Fibroblast of skin of right biceps (primary cell): ENCODE results near the gene ERMAP.
"Not testable (repeated sequence)": the region's sequence is repeated elsewhere in the genome, so short reads cannot be mapped to it uniquely, and the experiment has no call there.

ENCODE experiments used
- DNase-seq: peaks from one replicate; pipeline ENCODE4 v3.0.0-alpha.2; 2013

ERMAP gene

GRCh38 chr1:42846257-42847110 is 29.6 kb downstream of the ERMAP start, which contains the start of gene ZNF691:
TSS of gene ZNF691 (plus strand) at chr1:42846613. CDS start at chr1:42849659, 3,046 bp downstream.
- peak; percentile 97 for DNase-seq

DNA sequence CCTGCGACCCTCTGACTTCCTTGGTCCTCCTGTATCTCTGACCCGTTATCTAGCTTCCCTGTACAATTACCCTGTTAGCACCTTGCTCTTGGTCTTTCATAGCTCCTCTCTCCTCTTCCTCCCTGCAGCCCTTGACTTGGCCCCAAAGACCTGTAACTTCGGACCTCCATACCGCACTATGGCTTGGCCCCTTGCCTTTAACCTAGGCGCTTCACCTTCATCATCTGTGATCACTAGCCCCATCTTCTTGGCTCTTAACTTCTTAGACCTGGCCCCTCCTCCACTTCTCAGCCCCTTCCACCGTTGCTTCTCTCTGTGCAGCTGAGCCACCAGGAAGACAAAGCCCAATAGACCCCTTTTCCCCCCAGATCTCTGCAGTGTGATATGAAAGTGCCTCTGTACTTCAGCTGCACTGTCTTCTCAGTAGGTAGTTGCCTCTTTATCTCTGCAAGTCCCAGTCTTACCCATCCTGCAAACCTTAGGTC is 30.2 kb downstream of the ERMAP start:
- DNase-seq: no peak

- no peak for DNase-seq
Measured at GRCh38 chr1:42847721-42848460, 31.0 kb downstream of the ERMAP start.

DNA sequence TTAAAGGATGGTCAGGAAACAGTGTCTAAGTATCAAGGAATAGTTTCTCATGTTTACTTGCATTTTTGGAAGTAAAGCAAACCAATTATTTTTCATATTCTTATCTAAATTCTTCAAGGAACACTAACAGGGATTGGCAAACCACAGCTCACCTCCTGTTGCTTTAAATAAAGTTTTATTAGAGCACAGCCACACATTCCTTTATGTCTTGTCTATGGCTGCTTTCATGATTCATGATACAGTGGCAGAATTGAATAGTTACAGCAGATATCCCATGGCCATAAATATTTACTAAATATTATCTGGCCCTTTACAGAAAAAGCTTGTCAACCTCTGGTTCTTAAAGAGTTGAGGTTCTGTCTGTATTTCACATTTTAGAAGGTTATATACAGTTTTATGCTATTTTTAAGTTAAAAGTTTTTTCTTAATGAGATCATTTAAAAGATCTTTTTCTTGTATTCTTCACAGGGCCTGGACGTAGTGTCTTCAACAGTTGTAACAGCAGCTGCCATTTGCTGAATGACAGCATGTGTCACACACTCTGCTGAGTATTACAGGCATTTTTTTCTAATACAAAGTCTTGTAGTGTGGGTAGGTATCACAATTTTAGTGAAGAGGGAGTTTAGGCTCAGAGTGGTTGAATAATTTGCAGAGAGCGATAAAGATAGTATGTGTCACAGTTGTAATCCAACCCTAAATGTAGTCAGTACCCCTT is 32.1 kb downstream of the ERMAP start:
- peak; percentile 4 for DNase-seq

DNA sequence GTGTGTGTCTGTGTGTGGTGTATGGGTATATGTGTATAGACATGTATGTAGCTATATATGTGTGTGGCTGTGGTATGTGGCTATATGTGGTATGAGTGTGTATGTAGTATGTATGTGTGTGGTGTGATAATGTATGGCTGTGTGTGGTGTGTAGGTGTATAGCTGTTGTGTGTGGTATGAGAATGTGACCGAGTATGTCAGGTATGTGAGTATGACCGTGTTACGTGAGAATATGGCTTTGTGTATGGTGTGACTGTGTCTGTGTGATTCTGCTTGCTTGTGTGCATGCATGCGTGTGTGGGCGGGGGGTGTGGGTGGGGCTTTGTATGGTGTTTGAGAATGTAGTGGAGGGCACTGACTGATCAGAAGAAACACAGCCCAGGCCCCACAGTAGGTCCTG is 33.0 kb downstream of the ERMAP start:
- no peak for DNase-seq

DNA sequence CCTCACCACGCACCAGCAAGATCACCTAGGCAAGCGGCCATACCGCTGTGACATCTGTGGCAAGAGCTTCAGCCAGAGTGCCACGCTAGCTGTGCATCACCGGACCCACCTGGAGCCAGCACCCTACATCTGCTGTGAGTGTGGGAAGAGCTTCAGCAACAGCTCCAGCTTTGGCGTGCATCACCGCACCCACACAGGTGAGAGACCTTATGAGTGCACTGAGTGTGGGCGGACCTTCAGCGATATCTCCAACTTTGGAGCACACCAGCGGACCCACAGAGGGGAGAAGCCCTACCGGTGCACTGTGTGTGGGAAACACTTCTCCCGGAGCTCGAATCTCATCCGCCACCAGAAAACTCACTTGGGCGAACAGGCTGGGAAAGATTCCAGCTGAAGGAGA is 34.5 kb downstream of the ERMAP start:
- no peak for DNase-seq

DNA sequence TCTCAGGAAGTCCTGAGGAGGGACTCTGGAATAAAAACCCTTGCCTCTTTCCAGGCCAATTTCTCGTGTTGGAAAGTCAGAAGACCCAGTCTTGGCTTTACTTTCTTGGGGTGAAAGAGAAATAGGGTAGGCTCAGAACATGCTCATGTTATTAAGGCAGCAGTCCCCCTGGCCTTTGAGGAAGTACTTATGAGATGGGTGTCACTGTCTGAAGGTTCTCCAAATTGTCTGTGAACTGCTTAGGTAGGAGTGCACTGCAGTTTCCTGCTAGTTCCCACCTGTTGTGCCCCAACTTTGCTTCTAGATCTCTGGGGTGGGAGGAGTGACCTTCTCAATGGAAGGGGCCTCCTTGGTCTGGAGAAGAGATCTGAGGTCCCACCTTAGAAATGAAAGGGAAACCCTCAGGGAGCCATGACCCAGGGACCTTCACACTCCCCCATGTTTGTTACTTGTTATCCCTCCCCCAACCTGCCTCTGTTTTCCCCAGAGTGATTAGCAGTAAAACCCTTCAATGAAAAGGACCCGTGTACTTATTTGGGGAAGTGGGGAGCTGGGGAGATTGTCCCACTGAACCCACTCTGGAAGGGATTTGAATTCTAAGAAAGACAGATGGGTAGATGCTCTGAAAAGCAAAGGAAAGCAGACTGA is 35.2 kb downstream of the ERMAP start:
- DNase-seq: no peak

- DNase-seq: no peak
Measured at GRCh38 chr1:42852608-42852980, 35.7 kb downstream of the ERMAP start.

GRCh38 chr1:42853116-42853884 is 36.4 kb downstream of the ERMAP start:
- no peak for DNase-seq

DNA sequence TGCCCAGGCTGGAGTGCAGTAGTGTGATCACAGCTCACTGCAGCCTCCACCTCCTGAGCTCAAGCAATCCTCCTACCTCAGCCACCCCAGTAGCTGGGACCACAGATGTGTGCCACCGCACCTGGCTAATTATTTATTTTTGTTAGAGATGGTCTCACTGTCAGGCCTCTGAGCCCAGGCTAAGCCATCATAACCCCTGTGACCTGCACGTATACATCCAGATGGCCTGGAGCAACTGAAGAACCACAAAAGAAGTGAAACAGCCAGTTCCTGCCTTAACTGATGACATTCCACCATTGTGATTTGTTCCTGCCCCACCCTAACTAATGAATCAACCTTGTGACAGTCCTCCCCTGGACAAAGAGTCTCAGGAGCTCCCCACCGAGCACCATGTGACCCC is 39.6 kb downstream of the ERMAP start:
- not testable (repeated sequence) for DNase-seq

DNA sequence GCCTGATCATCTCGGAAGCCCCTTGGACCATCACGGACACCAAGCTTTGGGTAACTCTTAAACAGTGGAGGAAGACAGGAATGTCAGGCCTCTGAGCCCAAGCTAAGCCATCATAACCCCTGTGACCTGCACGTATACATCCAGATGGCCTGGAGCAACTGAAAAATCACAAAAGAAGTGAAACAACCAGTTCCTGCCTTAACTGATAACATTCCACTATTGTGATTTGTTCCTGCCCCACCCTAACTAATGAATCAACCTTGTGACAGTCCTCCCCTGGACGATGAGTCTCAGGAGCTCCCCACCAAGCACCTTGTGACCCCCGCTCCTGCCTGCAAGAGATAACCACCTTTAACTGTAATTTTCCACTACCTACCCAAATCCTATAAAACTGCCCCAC is 42.4 kb downstream of the ERMAP start:
- not testable (repeated sequence) for DNase-seq

- no peak for DNase-seq
Measured at GRCh38 chr1:42860339-42861013, 43.6 kb downstream of the ERMAP start.

DNA sequence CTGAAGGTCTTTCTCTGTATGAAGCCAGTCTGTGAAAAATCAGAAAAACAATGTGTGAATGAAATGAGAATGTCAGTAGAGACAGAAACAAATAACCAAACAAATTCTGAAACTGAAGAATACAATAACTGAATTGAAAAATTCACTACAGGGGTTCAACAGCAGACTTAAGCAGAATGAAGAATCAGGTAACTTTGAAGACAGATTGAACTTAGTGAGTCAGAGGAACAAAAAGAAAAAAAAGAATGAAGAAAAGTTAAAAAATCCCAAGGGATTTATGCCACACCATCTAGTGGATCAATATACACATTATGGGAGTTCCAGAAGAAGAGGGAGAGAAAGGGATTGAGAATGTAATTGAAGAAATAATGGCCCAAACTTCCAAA is 44.1 kb downstream of the ERMAP start:
- DNase-seq: no peak

DNA sequence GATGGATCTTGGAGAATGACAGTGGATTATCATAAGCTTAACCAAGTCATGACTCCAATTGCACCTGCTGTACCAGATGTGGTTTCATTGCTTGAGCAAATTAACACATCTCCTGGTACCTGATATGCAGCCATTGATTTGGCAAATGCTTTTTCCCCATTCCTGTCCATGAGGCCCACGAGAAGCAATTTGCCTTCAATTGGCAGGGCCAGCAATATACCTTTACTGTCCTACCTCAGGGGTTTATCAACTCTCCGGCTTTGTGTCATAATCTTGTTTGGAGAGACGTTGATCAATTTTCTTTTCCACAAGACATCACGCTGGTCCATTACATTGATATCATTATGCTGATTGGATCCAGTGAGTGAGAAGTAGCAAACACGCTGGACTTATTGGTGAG is 49.6 kb downstream of the ERMAP start:
- DNase-seq: no peak

DNA sequence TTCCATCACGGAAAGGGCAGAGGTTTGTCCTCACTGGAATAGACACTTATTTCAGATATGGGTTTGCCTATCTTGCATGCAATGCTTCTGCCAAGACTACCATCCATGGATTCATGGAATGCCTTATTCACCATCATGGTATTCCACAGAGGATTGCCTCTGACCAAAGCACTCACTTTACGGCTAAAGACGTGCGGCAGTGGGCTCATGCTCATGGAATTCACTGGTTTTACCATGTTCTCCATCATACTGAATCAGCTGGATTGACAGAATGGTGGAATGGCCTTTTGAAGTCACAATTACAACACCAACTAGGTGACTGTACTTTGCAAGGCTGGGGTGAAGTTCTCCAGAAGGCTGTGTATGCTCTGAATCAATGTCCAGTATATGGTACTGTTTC is 51.5 kb downstream of the ERMAP start:
- peak; percentile 40 for DNase-seq

GRCh38 chr1:42869254-42869653 is 52.3 kb downstream of the ERMAP start:
- not testable (repeated sequence) for DNase-seq

GRCh38 chr1:42869751-42870150 is 52.8 kb downstream of the ERMAP start:
- not testable (repeated sequence) for DNase-seq

- DNase-seq: not testable (repeated sequence)
Measured at GRCh38 chr1:42873108-42873507, 56.2 kb downstream of the ERMAP start.

DNA sequence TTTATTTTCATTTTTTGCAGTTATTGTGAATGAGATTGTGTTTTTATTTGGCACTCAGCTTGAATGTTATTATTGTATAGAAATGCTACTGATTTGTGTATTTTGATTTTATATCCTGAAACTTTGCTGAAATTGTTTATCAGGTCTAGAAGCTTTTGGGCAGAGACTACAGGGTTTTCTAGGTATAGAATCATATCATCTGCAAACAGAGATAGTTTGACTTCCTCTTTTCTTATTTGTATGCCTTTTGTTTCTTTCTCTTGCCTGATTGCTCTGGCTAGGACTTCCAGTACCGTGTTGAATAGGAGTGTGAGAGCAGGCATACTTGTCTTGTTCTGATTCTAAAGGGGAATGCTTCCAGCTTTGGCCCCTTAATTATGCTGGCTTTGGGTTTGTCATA is 56.7 kb downstream of the ERMAP start:
- DNase-seq: no peak

DNA sequence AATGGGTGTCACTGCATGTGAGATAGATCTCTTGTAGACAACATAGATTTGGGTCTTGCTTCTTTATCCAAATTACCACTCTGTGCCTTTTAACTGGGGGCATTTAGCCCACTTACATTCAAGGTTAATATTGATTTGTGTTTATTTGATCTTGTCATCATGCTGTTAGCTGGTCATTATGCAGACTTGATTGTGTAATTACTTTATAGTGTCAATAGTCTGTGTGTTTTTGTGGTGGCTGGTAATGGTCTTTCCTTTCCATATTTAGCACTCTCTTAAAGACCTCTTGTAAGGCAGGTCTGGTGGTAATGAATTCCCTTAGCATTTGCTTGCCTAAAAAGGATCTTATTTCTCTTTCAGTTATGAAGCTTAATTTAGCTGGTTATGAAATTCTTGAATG is 59.1 kb downstream of the ERMAP start:
- DNase-seq: no peak

- DNase-seq: no peak
Measured at GRCh38 chr1:42877380-42877779, 60.5 kb downstream of the ERMAP start.
